Measurements from ENCODE around the gene KCNT2. TPM values are rescaled to one million over a fixed set of nuclear protein-coding genes. Genes with fewer than 3 reads are reported as not detected.

KCNT2 gene
- total RNA-seq, 2 experiments from 2014 or later: not detected

- CTCF ChIA-PET: no interaction called here
These were observed 227.9 kb downstream of the KCNT2 start for GRCh38 chr1:196380316-196380715.

DNA sequence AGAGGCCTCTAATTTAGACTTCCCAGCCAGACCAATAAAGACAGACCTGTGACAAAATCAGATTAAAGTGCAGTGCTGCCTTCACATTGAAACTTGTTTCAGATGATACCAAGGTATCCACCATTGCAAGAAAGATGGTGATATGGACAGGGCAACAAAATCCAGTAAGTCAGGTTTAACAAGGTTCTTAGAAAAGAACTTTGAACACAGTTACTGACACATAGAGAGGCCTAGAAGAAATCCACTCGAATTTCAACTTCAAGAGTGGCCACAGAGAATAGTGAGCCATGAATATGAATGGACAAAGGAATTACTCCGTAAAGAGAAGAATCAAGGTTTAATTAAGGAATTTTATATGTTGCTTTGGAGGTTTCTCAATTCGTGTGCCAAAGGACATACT lies 230.4 kb downstream of the KCNT2 start:
- CTCF ChIA-PET: no interaction called here
- H3K27ac Mint-ChIP-seq: no peak overlapping the region

More at GRCh38 chr1:196380316-196380715, 227.9 kb downstream of the KCNT2 start:
- H3K4me3 Mint-ChIP-seq: no peak overlapping the region
- no peak overlapping the region for H3K27ac Mint-ChIP-seq
- POLR2A ChIA-PET: no interaction called here
- no peaks in the 10 kb centered on the region for H3K36me3 Mint-ChIP-seq (ENCODE audit: low read depth)
- no peak for DNase-seq
- no peaks in the 10 kb centered on the region for H3K27me3 Mint-ChIP-seq
- no peaks in the 10 kb centered on the region for H3K9me3 Mint-ChIP-seq
- H3K4me1 Mint-ChIP-seq: no peaks in the 10 kb centered on the region

DNA sequence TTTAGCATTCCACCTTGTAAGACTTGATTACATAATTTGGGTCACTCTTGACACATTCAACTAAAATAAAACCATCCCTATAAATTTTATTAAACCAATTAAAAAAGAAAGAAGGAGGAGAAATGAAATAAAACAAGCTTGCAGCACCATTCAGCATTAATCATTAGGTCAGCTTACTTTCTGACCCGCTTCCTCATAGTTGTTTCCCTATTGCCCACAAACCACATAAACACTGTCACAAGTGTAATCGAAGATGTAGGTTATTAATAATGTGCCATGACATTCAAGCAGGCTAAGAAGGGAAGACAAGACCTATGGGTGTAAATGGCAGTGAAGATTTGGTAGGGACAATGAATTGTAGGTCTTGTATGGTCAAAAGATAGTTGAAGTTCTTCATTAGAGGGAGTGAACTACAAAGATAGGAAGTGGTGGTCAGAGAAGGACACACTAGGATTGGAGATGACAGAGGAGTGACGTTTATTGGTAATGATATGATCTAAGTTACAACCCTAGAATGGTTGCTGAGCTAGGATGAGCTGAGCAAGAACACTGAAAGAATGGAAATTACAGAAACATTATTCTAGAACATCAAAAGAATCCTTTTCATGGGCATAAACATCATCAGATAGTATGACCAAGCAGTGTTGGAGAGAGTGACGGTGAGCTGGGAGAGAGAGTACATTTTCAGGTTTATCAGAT lies 231.5 kb downstream of the KCNT2 start:
- Mint-ChIP-seq H3K4me1 (no peaks in the 10 kb centered on the region), H3K9me3 (no peaks in the 10 kb centered on the region), H3K4me3 (no peak overlapping the region), H3K36me3 (ENCODE audit: low read depth) (no peaks in the 10 kb centered on the region), H3K27ac (no peak overlapping the region), H3K27me3 (no peaks in the 10 kb centered on the region)
- ChIA-PET CTCF (no interaction called here), POLR2A (no interaction called here)
- no peak for DNase-seq

More for the DNA sequence above, 230.4 kb downstream of the KCNT2 start:
- POLR2A ChIA-PET: no interaction called here
- H3K4me1 Mint-ChIP-seq: no peaks in the 10 kb centered on the region
- no peaks in the 10 kb centered on the region for H3K27me3 Mint-ChIP-seq
- no peaks in the 10 kb centered on the region for H3K36me3 Mint-ChIP-seq (ENCODE audit: low read depth)
- DNase-seq: no peak
- no peaks in the 10 kb centered on the region for H3K9me3 Mint-ChIP-seq
- H3K4me3 Mint-ChIP-seq: no peak overlapping the region

DNA sequence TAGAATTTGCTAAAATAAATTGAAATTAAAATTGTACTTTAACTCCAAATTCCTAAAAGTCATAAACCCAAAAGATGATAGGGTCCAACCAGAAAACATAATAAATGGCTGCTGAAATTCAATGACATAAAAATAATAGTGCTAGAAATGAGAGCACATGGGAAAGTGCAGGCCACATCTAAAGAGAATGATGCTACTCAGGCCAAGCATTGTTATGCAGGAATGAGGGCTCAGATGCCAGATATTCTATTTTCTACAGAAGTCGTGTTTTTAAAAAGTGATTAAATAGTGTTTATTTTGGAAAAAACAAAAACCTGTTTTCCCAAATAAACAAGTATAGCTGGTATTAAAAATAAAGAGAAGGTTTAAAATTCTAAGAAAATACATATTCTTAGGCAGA lies 234.4 kb downstream of the KCNT2 start:
- H3K27ac Mint-ChIP-seq: no peak overlapping the region
- H3K9me3 Mint-ChIP-seq: no peaks in the 10 kb centered on the region
- H3K27me3 Mint-ChIP-seq: no peaks in the 10 kb centered on the region
- no peak for DNase-seq
- CTCF ChIA-PET: no interaction called here
- no peak overlapping the region for H3K4me3 Mint-ChIP-seq
- POLR2A ChIA-PET: no interaction called here
- H3K36me3 Mint-ChIP-seq (ENCODE audit: low read depth): no peaks in the 10 kb centered on the region
- no peaks in the 10 kb centered on the region for H3K4me1 Mint-ChIP-seq

- no peaks in the 10 kb centered on the region for H3K9me3 Mint-ChIP-seq
- ChIA-PET CTCF (no interaction called here), POLR2A (no interaction called here)
These were observed 235.2 kb downstream of the KCNT2 start for GRCh38 chr1:196372896-196373536.

DNA sequence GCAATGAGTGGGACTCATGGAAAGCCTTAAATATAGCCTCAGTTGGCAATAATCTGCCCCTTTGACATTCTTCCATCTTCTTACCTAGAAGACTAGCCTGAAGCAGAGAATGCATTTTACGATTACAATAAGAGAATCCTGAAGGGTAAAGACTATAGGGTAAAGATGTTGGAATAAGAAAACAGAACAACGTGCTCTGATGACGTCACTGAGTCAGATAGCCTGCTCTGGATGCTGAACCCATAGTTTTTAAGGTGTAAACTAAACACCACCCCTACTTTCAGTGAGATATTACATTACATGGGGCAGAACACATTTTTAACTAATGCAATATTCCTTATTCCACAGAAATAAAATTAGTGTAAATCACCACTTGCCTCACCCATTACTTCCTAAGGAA lies 240.4 kb downstream of the KCNT2 start:
- H3K9me3 Mint-ChIP-seq: no peaks in the 10 kb centered on the region
- no peaks in the 10 kb centered on the region for H3K36me3 Mint-ChIP-seq (ENCODE audit: low read depth)
- no peaks in the 10 kb centered on the region for H3K27me3 Mint-ChIP-seq
- no peak overlapping the region for H3K4me3 Mint-ChIP-seq
- no peak overlapping the region for H3K27ac Mint-ChIP-seq
- no peaks in the 10 kb centered on the region for H3K4me1 Mint-ChIP-seq
- ChIA-PET CTCF (no interaction called here), POLR2A (no interaction called here)
- no peak for DNase-seq

More at GRCh38 chr1:196372896-196373536, 235.2 kb downstream of the KCNT2 start:
- DNase-seq: no peak
- Mint-ChIP-seq H3K4me1 (no peaks in the 10 kb centered on the region), H3K36me3 (ENCODE audit: low read depth) (no peaks in the 10 kb centered on the region), H3K4me3 (no peak overlapping the region), H3K27me3 (no peaks in the 10 kb centered on the region), H3K27ac (no peak overlapping the region)

DNA sequence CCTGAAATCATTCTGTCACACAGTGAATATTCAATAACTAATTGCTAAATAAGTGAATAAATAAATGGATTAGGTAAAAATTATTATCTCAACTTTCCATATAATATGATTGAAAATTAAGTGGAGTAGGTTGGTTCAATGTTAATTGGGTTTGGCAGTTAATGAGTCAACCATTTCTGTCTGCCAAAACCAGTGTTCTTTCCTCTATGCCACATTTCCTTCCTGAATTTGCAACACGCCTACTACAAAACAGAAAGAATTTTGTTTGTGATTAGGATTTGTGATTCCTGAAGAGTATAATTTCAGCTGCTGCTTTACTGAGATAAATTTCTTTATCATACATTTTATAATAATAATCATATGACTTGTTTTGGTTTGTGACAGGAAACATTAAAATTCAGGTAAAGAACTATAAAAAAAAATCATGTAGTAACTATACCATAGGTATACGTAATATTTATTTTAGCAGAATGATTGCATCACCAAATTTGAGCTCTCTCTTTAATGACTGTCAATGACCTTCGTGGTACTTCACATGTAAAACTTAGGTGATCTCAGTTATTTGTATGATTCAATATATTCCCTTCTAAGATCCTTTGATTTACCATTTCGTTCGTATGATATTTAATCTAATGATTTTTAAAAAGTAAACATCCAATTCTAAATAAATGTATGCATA lies 241.3 kb downstream of the KCNT2 start:
- no peaks in the 10 kb centered on the region for H3K4me1 Mint-ChIP-seq

DNA sequence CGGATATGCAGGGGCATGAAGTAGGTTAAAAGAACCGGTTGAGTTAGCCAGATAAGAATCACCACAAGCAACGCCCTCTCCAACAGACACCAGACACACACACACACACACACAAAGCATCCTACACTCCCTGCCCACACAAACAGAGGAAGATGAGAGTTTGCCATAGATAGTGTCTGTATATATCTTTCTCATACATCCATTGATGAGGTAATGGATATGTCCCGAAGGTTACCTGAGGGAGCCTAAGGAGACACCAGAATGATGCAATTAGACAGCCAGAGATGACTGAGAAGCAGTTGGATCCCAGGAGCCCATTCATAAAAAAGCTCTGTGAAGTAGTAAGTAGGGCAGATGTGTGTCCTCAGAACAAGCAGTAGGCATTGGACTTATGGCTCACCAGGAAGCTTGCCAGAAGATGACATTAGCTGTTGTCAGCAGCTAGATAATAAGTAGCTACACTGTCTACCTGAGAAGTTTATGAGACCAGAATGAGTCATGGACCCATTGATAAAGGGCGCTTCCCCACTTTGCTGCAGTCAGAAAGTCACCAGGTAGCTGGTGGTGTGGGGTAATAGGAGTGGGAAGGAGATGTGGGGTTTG lies 247.0 kb downstream of the KCNT2 start:
- ChIA-PET CTCF (no interaction called here), POLR2A (no interaction called here)
- DNase-seq: no peak
- H3K4me1 Mint-ChIP-seq: no peaks in the 10 kb centered on the region
- H3K4me3 Mint-ChIP-seq: no peak overlapping the region
- H3K36me3 Mint-ChIP-seq (ENCODE audit: low read depth): no peaks in the 10 kb centered on the region
- no peaks in the 10 kb centered on the region for H3K9me3 Mint-ChIP-seq
- no peaks in the 10 kb centered on the region for H3K27me3 Mint-ChIP-seq
- no peak overlapping the region for H3K27ac Mint-ChIP-seq

More for the DNA sequence above, 241.3 kb downstream of the KCNT2 start:
- ChIA-PET CTCF (no interaction called here), POLR2A (no interaction called here)
- no peaks in the 10 kb centered on the region for H3K36me3 Mint-ChIP-seq (ENCODE audit: low read depth)
- H3K27ac Mint-ChIP-seq: no peak overlapping the region
- DNase-seq: no peak
- H3K27me3 Mint-ChIP-seq: no peaks in the 10 kb centered on the region
- H3K9me3 Mint-ChIP-seq: no peaks in the 10 kb centered on the region
- no peak overlapping the region for H3K4me3 Mint-ChIP-seq

- H3K36me3 Mint-ChIP-seq (ENCODE audit: low read depth): no peaks in the 10 kb centered on the region
- no peak overlapping the region for H3K27ac Mint-ChIP-seq
- CTCF ChIA-PET: no interaction called here
- POLR2A ChIA-PET: no interaction called here
- no peaks in the 10 kb centered on the region for H3K27me3 Mint-ChIP-seq
- no peak overlapping the region for H3K4me3 Mint-ChIP-seq
- DNase-seq: no peak
- no peaks in the 10 kb centered on the region for H3K9me3 Mint-ChIP-seq
- no peaks in the 10 kb centered on the region for H3K4me1 Mint-ChIP-seq
These were observed 250.3 kb downstream of the KCNT2 start for GRCh38 chr1:196357913-196358312.

- no peak for DNase-seq
- H3K9me3 Mint-ChIP-seq: no peaks in the 10 kb centered on the region
- no peak overlapping the region for H3K4me3 Mint-ChIP-seq
- no peaks in the 10 kb centered on the region for H3K27me3 Mint-ChIP-seq
- no peak overlapping the region for H3K27ac Mint-ChIP-seq
- ChIA-PET CTCF (no interaction called here), POLR2A (no interaction called here)
- no peaks in the 10 kb centered on the region for H3K4me1 Mint-ChIP-seq
- no peaks in the 10 kb centered on the region for H3K36me3 Mint-ChIP-seq (ENCODE audit: low read depth)
These were observed 252.9 kb downstream of the KCNT2 start for GRCh38 chr1:196355206-196355786.

GRCh38 chr1:196344453-196344852 lies 263.8 kb downstream of the KCNT2 start:
- ChIA-PET CTCF (no interaction called here), POLR2A (no interaction called here)
- Mint-ChIP-seq H3K27ac (no peak overlapping the region), H3K4me1 (no peaks in the 10 kb centered on the region), H3K27me3 (no peaks in the 10 kb centered on the region), H3K36me3 (ENCODE audit: low read depth) (no peaks in the 10 kb centered on the region), H3K9me3 (no peaks in the 10 kb centered on the region), H3K4me3 (no peak overlapping the region)
- DNase-seq: no peak

- H3K4me1 Mint-ChIP-seq: no peaks in the 10 kb centered on the region
- H3K9me3 Mint-ChIP-seq: no peaks in the 10 kb centered on the region
- no peak for DNase-seq
- H3K27ac Mint-ChIP-seq: no peak overlapping the region
- POLR2A ChIA-PET: no interaction called here
- CTCF ChIA-PET: no interaction called here
- no peaks in the 10 kb centered on the region for H3K36me3 Mint-ChIP-seq (ENCODE audit: low read depth)
- no peak overlapping the region for H3K4me3 Mint-ChIP-seq
- H3K27me3 Mint-ChIP-seq: no peaks in the 10 kb centered on the region
These were observed 283.9 kb downstream of the KCNT2 start for GRCh38 chr1:196324345-196324744.

DNA sequence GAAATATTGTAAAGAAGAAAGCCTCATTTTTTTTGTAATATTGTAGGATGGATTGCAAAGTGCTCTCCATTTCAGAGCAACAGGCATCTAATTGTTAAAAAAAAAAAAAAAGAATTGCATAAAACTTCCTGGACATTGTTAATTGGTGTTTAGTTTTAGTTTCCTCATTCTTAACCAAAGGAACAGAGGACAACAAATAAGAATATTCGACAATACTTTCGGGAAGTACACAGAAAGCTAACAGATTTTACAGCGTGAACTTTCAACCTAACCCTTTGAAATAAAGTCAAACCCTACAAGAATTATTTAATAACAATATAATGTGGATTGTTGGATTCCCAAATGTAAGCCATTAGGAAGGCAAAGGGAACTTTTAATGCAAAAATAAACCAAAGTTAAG lies 284.4 kb downstream of the KCNT2 start:
- Mint-ChIP-seq H3K4me3 (no peak overlapping the region), H3K4me1 (no peaks in the 10 kb centered on the region), H3K27me3 (no peaks in the 10 kb centered on the region), H3K36me3 (ENCODE audit: low read depth) (no peaks in the 10 kb centered on the region), H3K27ac (no peak overlapping the region), H3K9me3 (no peaks in the 10 kb centered on the region)
- DNase-seq: no peak
- CTCF ChIA-PET: no interaction called here
- POLR2A ChIA-PET: no interaction called here
